NCI-H1694 (cell line): ENCODE results near the gene RBM19.

ENCODE experiments used
- DNase-seq: peaks from one replicate; lab custom pipeline; 2025; lab: John Stamatoyannopoulos, UW

Gene RBM19

DNA sequence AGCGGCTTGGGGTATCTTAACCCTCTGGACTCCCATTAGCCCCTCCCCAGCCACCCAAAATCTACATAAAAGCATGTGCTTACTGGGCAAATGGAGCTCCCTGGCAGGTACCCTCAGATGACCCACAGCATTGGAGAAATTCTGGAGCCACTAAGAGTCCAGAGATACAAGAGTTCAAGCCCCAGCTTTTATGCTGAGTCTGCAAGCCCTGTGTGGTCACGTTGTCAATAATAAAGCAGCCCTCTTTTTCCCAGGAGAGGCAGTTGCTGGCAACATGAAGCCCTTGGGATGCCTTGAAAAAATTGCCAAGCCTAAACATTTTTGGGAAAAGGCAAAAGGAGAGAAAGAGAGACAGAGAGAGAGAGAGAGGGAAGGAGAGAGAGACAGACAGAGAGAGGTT, 83.4 kb downstream of the RBM19 start:
- DNase-seq = no peak

DNA sequence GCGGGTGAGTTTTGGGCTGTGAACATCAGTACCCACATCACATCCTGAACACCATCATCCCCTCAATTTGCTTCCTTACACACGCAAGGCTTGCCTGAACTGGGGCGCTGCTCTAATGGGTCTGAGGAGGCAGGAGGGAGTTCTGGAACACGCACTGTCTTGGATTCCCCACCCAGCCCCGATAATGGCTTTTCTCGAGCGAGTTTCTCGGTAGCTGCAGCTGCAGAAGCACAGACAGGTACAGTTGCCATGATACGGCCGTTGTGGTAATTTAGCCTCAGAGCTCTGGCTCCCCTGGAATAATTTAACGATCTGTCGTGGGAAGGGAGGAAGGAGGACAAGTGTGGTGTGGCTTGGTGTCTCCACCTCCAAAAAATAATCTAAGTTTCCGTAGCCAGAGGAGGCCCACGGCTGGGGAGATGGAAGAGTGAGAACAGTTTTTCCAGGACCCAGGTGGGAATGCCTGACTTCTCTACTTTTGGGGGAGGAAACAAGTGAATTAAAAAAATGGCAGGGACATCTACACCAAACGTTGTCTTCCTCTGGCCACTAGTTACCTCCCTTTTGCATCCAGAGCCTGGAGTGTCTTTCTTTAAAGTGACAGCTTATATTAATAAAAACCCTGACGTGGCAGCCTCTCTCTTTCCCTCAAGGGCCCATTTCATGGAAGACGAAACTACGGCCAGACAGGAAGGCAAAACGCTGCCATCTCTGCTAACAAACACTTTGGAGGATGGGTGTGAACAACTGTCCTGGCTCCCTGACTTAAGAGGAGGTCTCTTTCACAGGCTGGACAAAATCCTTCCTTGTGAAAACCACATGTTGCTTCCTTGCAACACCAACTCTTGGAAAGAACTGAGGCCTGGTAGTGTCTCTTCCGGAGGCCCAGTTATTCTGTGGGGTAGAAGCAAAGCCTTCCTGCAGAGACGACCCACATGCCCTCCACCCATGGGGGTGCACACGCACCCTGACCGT, 84.8 kb downstream of the RBM19 start:
- DNase-seq = no peak

DNA sequence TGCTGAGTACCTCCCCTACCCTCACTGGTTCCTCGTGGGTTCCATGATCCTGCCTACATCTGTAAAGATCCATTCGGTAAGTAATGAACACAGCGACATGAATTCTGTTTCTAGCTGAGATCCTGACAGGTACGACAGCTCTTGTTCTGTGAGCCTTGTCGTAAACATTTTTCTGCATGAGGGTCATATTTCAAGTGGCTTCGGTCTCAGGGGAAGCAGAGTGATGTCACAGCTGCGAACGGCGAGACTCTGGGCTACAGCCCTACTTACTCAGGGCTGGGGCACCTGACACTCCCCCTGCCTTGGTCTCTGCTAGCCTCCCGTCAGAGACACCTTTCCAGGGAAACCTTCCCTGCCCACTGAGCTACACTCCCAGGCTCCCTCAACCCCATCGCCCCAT, 85.8 kb downstream of the RBM19 start:
- DNase-seq = no peak

DNA sequence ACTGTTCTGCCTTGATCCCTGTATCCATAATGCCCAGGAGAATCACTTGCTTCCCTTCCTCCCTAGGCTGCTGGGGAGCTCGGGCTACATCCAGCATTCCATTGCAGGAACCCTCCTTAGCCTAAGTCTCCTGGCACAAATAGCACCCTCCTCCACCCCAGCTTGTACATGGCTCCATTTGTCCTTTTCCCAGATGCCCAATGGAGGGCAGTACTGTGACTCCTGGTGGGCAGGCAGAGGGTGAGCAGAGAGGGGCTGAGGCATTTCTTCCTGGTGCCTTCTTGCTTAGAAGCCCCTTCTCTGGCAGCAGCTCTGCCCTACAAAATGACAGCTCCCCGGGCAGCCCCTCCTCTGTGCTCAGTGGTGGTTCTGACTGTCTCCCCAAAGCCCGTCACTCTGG, 86.5 kb downstream of the RBM19 start:
- DNase-seq = no peak

DNA sequence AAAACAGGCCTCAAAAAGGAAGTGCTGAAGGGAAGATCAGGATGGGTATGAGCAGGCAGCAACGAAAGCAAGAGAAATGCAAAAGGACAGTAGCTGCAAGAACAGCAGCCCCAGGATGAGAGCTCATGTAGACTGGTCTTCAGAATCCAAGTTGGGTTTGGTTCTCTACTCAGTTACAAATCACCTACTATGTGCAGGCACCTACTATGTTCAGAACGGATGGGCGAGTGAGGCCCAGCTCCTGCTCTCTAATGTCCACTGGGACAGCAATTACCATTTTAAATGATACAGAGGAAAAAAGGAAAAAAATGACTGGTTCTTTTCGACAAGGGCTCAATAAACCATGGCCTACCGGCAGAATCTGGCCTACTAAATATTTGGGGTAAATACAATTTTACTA, 88.5 kb downstream of the RBM19 start:
- DNase-seq = no peak

DNA sequence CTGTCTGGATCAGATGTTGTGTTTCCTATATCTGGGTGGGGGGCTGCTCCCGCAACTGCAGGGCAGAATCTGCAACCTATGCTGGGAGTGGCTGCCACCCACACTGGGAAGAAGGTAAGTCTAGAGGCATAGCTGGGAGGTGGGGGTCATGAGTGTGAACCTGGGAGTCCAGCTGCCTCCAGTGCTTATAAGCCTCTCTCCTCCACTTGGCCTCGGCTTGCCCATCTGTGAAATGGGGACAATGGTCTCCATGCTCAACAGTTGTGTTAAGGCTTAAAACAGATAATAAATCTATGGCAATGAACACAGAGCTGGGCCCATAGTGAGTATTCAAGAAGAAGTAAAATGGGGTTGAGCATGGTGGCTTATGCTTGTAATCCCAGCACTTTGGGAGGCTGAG, 90.0 kb downstream of the RBM19 start:
- no peak for DNase-seq

DNA sequence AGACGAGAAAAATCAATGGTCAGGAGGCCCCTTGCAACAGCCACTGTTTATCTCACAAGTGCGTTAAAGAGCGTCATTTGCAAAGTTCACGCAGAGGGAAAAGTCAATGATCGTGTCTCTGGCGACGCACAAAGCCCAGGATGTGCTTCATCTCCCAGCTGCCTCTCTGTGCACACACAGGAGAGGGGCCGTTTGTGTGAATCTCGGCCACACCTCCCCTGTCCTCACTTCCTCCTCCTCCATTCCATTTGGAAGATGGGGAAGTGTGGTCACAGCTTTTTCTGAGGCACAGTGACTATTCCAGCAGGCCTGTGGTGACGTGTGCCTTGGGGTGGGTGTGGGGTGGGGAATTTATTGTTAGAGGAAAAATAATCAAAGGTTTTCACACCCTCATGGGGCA, 90.4 kb downstream of the RBM19 start:
- no peak for DNase-seq

DNA sequence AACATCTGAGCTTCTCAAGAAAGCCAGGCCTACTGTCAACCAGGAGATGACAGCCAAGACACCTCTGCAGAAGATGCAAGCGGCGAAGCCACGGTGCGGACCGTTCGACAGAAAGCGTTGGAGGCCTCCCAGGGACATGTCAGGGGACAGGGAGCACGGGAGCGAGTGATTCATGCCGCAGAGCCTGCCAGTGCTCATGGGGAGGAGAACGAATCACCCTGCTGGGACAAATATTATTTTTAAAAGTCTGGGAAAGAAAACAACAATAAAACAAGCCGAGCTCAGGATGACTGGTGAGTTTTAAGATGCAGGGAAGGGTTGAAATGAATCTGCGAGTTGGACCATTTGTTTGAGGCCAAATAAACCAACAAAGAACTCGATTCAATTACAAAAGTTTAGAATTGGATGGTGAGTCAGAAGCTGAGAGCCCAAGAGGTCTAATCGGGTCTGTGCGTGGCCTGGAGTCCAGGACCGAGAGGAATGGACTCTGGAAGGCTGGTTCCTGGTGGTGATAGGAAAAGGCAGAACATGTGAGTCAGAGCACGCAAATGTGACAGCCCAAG, 91.0 kb downstream of the RBM19 start:
- DNase-seq = no peak

DNA sequence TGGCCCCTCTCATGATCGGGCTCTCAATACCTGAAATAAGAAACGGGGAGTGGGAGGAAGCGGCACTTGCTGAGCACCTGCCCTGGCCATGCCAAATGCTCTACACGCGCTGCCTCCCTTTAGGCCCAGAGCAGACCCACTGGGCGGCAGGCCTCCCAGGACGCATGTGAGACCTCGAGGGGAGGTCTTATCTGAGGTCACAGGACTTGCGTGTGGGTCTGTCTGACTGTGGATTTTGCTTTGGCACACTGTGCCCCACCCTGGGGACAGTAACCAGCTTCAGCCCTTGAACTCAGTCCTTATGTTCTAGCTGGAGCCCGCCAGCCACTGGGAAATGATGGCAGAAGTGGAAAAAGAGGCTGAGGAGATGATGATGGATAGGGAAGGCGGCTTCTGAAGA, 91.8 kb downstream of the RBM19 start:
- DNase-seq = no peak

DNA sequence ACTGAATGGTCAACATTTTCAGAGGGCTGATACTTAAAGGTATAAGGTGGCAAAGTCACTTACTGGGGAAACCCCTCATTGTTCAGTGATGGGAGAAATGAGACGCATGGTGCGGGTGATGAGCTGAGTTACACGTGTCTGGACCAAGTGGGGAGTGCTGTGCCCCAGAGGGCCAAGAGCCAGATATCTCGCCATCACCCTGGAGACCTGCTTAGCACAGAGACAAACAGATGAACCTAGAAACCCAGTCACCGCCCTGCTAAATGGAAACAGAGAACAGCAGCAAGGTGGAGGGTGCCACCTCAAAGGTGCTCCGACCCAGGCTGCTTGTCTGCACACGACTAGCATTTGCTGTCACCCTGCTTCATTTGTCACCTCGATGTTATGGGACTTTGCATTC, 92.4 kb downstream of the RBM19 start:
- DNase-seq = no peak

DNA sequence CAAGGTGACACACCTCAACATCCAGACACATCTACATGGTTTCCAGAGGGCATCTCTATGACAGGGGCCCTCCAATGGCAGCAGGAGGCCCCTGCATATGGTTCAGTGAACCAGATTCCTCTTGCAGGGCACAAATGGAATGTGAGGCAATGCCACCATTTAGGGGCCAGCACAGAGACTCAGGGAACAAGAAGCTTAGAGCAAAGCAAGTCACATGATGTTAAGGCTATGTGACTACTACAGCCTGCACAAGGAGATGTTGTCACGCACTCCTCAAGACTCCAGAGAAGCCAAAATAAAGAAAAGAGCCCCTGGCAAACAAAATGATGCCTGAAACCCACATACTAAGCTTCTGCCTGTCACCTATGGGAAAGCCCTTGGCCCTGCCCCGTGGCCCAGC, 95.2 kb downstream of the RBM19 start:
- no peak for DNase-seq

DNA sequence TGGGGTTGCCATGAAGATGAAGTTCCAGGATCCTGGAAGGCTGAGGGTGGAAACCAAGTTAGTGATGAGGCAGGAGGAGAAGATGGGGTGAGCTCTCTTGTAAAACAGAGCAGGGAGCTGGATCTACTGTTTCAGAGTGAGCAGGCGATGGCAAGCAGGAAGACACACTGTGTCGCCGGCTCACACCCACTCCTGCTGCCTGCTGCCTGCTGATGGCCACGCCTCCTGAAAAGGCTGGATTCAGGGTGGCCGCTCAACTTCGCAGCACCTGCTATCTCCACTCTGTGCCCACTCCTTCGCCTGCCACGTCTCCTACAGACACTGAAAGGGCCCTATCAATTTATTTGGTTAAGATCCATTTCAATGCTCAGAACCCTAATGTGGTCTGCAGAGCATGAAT, 96.1 kb downstream of the RBM19 start:
- no peak for DNase-seq

DNA sequence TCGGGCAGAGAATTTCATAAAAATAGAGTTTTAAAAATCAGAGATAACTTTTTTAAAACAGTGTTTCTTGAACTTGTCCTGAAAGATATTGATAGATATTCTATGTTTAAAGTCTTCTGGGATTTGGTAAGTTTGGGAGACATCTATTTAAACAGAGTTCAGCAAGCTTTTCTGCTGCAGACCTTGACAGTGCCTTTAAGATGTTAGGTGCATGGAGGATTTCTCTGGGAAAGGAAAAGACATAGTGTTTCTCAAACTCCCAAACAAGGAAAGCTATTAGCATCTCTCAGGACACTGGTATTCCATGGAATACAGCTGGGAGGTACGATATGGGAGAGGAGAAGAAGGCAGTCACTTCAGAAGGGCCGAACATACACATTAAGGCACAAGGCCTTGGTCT, 97.8 kb downstream of the RBM19 start:
- no peak for DNase-seq

DNA sequence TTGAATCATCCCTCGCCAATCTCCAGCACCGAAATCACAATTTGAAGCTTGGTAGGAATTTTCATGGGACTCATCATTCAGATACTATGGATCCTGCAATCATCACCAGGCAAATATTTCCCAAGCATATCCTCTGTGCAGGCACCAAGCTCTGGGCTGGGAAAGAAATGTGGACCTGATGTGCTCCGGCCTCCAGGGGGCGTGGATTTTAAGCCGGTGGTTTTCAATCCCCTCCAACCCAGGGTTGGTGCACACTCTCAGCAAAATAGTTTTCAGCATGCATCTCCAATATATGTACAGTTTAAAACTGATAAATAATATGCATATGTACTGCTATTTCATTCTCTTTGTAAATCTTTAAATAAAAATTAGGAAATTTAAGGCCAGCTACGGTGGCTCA, 98.9 kb downstream of the RBM19 start:
- no peak for DNase-seq

DNA sequence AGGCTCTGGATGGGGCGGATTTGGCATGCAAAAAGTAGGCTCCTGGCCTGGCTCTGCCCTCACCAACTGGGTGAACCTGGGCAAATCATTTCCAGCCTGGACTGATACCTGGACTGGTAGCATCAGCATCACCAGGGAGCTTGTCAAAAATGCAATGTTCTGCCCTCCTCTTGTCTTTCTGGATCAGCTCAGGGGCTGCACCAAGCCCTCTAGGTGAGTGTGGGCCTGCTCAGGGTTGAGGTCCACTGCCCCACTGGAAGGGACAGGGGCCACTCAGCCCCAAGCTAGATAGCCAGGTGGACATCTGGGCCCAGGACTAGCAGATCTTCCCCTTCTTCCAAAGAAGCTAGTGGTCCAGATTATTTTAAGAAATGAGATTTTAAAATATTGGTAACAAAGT, 99.6 kb downstream of the RBM19 start:
- no peak for DNase-seq

DNA sequence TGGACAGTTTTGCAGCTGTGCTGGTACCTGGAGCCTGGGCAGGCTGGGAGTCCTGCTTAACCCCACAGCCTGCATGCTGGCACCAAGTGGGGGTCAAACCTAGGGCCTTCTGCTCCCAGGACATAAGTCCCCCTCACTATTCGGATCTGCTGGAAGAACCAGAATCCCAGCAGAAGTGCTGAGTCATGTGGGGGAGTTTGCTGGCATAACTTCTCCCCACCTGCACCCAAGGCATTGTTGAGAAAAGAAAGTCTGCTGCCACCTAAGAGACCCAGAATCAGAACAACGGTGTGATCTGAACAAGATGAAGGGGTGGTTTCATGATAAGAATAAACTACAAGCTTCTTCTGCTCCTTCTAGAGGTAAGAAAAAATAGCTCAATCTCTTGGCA, 102.7 kb downstream of the RBM19 start:
- no peak for DNase-seq

DNA sequence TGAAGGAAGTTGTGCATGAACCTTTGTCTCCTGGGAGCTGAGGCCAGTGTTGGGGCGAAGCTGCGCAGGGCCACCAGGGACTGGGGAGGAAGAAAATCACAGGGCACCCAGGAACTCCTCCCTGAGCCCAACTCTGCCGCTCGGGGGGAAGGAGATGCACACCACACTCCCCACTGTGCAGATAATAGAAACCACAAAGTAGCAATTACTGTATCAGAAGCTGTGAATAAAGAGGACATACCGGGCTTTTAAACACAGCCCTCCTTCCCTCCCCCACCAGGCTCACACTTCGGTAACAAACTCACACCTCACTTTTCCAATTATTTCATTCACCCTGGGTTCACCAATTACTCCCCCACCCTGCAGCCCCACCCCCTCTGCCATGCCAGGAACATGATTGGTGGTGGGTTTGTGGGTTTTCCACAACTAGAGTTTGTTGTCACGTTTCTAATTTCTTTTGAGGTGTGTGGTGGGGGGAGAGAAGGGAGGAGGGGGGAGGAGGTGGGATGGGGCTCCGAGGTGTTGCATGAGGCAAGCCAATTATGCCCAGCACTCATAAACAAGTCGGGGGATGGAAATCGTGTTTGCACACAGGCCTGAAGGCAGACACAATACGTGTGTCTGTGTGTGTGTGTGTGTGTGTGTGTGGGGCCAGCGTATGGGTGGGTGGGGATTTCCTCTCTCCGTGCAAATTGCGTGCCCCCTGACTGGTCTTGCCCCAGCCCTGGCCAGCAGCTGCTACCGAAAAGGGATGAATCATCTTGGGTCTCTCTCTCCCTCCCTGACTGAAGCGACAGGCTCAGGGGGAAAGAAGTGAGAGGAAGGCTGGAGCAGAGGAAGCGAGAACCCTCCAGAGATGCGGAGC, 103.3 kb downstream of the RBM19 start:
- no peak for DNase-seq

DNA sequence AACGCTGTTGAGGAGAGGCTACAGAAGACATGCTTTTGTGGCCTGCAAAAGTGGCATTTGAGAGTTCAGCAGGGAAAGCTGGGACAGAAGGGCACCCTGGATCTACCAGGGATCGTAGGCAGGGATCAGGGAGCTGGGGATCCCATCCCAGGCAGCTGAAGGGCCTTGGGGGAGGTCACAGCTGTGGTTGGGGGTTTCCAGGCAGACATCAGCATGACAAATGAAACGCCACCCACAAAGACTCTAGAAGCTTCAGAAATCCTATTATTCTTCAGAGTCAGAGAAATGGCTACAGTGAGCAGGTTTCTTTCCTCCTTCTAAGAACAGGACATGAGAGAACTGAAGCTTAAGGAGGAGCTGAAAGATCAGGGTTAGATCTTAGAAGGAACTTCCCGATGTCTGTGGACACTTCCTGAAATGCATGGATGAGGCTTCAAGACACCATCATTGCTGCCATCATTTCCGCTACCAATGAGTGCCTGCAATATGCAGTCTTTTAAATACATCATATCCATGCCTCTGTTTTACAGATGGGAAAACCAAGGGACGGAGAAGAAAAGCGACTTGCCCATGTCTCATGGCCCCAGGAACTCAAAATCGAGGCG, 104.3 kb downstream of the RBM19 start:
- DNase-seq = no peak

DNA sequence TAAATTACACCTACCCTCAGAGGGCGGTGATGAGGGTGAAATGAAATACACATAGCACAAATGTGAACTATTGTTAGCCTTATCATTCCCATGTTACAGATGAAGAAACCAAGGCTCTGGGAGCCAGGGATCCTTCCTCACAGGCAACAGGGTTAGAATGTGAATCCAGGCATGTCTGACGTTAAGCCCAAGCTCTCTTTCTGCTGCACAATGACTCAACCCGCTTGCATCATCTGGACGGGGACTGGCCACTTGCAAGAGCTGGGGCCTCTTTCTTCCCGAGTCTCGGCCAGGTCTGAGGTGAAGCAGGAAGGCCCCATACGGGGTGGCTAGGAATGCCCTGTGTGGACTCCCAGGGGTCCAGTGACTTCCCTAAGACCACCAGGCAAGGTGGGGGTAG, 105.2 kb downstream of the RBM19 start:
- DNase-seq = no peak

DNA sequence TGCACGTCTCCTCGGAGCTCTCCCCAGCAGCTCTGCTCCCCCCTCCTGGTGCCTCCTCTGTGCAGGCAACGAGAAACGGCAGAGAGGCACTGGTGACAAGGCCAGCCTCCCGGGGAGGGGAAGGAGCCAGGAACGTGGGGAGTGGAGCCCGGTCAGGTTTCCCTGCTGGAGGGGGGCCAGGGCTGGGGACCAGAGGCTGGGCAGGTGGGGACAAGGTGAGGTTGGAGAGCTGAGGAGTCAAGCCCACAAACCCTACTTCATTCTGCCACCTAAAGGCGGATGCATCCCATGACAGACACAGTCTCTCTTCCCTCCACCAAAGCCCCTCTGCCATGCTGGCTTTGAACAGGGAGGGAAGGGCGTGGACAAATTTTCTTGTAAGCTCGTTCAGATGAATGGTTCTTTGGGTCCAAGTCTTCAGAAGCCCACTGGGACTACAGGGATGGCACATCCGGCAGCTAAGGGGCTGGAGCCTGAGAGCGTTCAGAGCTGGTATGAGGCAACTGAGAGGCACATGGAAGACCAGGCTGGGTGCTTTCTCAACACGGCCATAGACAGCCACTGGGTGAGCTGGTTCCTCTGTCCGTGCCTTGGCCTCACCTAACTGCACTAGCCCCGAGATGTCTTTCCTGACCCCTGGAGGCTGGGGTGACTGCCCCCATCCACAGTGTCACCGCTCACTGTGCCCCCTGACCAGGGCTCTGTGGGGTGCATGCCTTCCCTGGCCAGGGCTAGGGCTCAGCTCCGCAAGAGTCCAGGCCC, 105.9 kb downstream of the RBM19 start:
- DNase-seq = peak; percentile 16

DNA sequence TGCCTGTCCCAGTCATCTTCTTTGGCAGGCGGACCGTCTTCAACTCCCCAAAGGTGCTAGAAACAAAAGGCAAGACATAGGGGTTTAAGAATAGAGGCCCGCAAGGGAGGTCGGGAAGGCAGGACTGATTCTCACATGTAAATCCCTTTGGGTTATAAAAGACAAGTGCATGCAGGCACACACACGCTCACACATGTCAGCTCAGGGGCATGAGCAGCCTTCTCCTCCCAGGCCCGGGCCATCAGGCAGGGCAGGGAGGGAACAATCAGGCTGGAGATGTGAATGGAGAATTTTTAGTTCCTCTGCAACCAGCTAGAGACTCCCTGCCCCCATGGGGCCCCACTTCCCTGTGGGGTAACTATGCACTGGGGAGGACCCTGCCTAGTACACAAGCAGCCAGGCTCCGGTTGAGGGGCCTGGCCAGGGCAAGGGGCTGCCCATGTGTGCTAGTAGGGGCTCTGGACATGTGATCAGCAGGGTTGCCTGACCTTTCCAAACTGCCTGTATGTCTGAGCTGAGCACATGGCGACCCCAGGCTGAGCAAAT, 107.2 kb downstream of the RBM19 start:
- DNase-seq = no peak
